ENCODE measurements around the gene CDKAL1.
"Not testable (repeated sequence)": the region's sequence is repeated elsewhere in the genome, so short reads cannot be mapped to it uniquely, and the experiment has no call there.

Gene CDKAL1

DNA sequence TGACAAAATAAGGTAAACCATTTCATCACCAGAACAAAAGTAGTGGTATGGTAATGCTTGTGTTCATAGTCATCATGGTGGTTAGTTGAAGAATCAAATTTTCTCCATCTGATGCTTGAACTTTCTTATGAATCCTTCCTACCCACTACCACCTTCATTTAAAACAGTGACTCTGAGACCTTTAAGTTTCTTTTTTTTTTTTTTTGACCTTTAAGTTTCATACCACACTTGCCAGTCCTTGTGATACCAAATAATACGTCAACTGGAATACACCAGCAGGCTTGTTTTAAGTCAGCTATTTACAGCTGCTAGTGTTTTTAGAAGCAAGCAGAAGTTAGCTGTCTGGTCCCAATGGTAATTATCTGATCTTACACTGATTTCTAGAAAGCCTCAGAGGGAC lies 645.9 kb downstream of the CDKAL1 start:
- no peak for DNase-seq (ENCODE audit: low read depth)

GRCh38 chr6:21180800-21181337 lies 646.6 kb downstream of the CDKAL1 start:
- no peak for DNase-seq (ENCODE audit: low read depth)

GRCh38 chr6:21181866-21182265 lies 647.6 kb downstream of the CDKAL1 start:
- DNase-seq (ENCODE audit: low read depth) = no peak

- no peak for DNase-seq (ENCODE audit: low read depth)
Observed at GRCh38 chr6:21182589-21182988, 648.3 kb downstream of the CDKAL1 start.

- no peak for DNase-seq (ENCODE audit: low read depth)
Observed at GRCh38 chr6:21185861-21186478, 651.7 kb downstream of the CDKAL1 start.

DNA sequence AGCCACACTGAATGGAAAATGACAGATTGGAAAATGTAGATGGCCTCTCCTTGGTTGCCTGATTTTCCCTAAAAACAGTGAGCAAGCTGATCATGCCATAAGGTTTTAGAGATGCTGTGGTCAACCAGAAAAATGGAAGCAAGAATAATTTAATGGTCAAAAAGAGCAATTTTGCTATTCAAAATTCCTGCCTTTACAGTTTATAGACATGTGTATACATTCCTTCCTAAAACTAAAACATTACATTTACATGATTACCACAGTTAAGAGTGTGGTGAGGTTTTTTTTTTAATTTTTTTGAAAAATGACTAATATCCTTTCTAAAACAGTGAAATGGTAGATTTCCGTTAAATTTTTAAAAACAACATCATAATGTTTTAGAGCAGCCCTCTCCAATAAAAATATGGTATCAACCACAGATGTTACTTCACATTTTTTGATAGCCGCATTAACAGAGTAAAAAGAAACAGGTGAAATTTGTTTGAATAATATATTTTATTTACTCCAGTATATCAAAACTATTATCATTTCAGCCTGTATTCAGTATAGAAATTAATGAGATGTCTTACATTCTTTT lies 652.3 kb downstream of the CDKAL1 start:
- DNase-seq (ENCODE audit: low read depth) = no peak

- no peak for DNase-seq (ENCODE audit: low read depth)
Observed at GRCh38 chr6:21187485-21187884, 653.2 kb downstream of the CDKAL1 start.

DNA sequence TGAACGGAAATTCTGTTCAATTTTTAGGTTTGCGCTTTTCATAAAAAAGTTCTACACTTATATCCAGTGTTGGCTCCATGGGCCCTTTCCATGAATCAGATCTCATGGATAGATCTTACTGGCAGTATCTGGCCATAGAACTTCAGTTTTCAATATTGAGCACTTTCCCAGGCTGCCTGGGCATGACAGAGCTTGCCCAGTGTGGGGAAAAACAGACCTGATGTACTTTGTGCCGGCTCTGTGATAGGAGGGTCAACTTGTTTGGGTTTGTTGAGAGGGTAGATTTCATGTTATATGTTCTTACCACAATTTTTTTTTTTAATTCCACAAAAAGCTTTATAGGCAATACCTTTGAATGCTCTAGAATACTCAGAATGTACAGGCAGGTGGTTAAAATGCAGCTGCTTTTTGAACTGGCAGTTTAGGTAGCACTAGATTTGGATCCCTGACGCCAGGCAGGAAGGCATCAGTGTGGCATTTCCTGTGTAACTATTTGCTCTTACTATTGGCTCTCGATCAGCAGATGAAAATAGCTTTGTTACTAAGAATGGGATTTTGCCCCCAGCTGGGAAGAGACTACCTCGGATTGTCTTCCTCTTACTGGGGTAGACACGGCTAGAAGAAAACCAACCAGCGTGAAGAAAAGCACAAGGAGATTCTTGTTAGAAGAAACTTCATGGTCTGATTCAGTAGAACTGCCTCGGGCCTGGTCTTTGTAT lies 654.4 kb downstream of the CDKAL1 start:
- DNase-seq (ENCODE audit: low read depth) = no peak

- no peak for DNase-seq (ENCODE audit: low read depth)
Observed at GRCh38 chr6:21189759-21190158, 655.5 kb downstream of the CDKAL1 start.

DNA sequence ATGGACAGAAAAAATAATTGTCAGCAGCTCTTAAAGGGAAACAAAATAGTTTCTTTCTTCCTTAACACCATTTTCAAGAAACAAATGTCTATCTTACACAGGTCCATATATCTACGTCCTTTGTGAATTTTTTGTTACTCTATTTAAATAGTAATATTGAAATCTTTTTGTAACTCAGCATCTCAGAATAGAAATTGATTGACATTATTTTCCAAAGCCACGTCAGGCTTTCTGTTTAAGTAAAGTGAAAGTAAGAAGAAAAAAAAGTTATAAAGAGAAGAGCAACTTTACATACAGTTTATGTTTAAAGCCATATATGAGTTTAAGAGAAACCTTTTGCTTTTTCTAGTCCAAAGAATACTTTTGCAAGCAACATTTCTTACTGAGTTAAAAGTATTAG lies 656.4 kb downstream of the CDKAL1 start:
- DNase-seq (ENCODE audit: low read depth) = no peak

- DNase-seq (ENCODE audit: low read depth) = no peak
Observed at GRCh38 chr6:21193790-21194475, 659.7 kb downstream of the CDKAL1 start.

DNA sequence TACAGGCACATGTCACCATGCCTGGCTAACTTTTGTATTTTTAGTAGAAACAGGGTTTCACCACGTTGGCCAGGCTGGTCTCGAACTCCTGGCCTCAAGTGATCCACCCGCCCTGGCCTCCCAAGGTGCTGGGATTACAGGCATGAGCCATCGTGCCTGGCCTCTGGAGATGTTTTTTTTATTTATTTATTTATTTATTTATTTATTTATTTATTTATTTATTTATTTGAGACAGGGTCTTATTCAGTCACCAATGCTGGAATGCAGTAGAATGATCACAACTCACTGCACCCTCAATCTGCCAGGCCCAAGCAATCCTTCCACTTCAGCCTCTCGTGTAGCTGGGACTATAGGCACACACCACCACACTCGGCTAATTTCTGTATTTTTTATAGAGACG lies 661.0 kb downstream of the CDKAL1 start:
- DNase-seq (ENCODE audit: low read depth) = not testable (repeated sequence)

DNA sequence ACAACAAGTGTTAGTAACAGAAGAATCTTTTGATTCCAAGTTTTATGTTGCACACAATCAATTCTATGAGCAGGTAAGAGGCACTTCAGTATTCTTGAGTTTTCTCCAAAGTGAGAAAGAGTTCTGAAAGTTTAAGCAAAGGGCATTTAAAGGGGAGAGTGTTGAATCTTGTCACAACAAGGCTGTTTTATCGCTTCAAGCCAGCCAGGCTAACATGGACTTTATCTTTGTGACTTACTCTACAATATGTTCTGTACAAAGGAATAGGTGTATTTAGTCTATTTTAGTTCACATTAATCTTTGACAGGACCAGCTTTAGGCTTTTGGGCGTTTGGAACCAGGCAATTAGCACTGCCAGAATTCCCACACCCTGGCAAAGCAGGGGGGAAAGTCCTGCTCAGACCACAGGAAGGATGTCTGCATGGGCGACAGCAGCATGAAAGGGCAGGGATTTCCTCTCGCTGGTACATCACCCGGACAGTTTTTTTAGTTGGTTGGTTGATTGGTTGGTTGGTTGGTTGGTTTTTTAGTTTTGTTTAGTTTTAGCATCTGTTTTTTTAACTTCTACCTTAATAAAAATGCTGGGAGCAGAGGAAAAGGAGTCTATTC lies 663.9 kb downstream of the CDKAL1 start:
- no peak for DNase-seq (ENCODE audit: low read depth)

GRCh38 chr6:21199262-21199661 lies 665.0 kb downstream of the CDKAL1 start:
- no peak for DNase-seq (ENCODE audit: low read depth)

DNA sequence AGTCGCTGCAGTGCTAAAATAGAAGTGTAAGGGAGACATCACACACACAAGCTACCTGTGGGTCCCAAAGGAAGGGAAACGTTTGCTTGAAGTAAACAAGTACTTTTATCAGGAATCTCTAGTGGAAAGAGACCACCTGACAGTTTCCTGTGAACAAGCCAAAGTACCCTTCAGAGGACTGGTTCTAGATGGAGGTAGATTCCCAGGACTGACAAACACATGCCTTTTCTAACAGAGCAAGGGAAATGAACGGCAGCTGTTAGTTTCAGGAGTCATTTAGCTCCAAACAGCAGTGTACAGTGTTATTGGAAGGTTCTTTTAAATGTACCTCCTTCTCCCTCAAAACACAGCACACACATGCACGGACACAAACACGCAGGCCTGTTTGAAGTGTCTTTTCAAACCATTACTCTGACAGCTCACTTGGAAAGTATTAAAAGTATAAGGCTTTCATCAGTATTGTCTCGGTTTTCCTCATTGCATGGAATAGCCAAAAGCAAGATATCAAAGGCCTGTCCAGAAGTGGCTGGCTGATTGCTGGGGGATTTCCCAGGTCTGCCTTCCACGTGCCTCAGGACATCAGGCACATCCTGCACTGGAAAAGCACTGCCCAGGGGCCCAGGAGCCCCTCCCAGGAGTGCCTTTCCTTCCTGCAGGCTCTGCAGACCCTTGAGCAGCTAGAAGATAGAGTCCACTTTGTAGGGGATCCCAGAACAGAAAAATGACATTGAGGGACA lies 666.0 kb downstream of the CDKAL1 start:
- DNase-seq (ENCODE audit: low read depth) = no peak

DNA sequence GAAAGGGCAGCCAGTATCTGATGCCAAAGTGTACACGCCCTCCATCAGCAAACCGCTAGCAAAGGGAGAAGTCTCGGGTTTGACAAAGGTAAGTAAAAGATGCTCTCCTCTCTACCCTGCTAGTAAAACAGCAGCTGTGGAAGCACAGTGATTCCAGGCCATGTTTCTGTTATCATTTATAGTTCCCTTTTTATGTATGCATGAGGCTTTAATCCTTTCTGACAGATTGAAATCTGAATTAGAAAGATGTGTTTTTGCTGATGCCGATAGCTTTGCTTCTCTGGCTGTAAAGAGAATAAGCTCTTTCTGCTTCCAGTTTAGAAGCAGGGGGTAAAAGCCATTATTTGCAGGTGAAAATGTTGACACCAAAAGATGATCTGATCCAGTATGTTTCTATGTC lies 666.9 kb downstream of the CDKAL1 start:
- DNase-seq (ENCODE audit: low read depth) = no peak

GRCh38 chr6:21201637-21202350 lies 667.5 kb downstream of the CDKAL1 start:
- DNase-seq (ENCODE audit: low read depth) = no peak

DNA sequence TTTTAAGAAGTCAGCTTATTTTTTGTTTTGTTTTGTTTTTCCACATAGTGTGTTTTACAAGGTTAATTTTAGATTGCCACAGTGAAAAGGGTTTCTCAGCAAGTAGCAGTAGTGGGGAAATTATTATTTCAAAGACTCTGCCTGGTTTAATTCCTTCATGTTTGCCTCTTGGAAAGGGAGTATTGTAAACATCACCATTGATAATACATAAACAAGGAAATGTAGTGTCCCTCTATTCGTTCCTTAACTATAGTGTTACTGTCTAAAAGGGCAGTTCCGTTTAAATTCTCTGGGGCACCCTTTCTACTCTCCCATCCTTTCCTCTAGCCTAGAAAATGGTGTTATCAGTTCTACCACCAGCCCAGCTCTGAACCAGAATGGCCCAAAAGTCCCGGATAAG lies 668.3 kb downstream of the CDKAL1 start:
- DNase-seq (ENCODE audit: low read depth) = no peak

- DNase-seq (ENCODE audit: low read depth) = no peak
Observed at GRCh38 chr6:21204951-21205350, 670.7 kb downstream of the CDKAL1 start.

GRCh38 chr6:21208081-21208795 lies 674.0 kb downstream of the CDKAL1 start:
- no peak for DNase-seq (ENCODE audit: low read depth)
